Measurements from ENCODE around the gene PPP3R1.

PPP3R1 gene

GRCh38 chr2:68158134-68158447 lies 94.2 kb downstream of the PPP3R1 start:
- Histone ChIP-seq H3K27me3 (ENCODE audit: insufficient read depth, poor library complexity, severe bottlenecking) (no peaks in the 10 kb centered on the region), H3K27ac (replicated peaks) (peak overlapping the region; percentile 99), H3K4me3 (replicated peaks; ENCODE audit: insufficient read depth, low read length) (peak overlapping the region; percentile 97)
- TF ChIP-seq SPI1 (IDR thresholded peaks at IDR 0.05; ENCODE audit: borderline replicate concordance, low read depth) (no peak), GABPA (IDR thresholded peaks at IDR 0.05; ENCODE audit: low read depth) (no peak), REST (IDR thresholded peaks at IDR 0.05; ENCODE audit: insufficient replicate concordance, low read depth) (no peak), POLR2AphosphoS5 (IDR thresholded peaks at IDR 0.05; ENCODE audit: low read depth) (no peak), CTCF (IDR thresholded peaks at IDR 0.05; ENCODE audit: insufficient read depth, low read length) (no peak)
- DNase-seq (ENCODE audit: low read depth in 1 of 2, low spot score in 1 of 2): no peak

GRCh38 chr2:68157402-68158133 lies 94.8 kb downstream of the PPP3R1 start, which contains the start of gene PNO1:
PNO1 (plus strand) TSS chr2:68157888; CDS start chr2:68157935, 47 bp downstream.
- TF ChIP-seq POLR2AphosphoS5 (IDR thresholded peaks at IDR 0.05; ENCODE audit: low read depth) (peak; percentile 70), GABPA (IDR thresholded peaks at IDR 0.05; ENCODE audit: low read depth) (no peak), REST (IDR thresholded peaks at IDR 0.05; ENCODE audit: insufficient replicate concordance, low read depth) (peak; percentile 56)
- Histone ChIP-seq H3K27me3 (ENCODE audit: insufficient read depth, poor library complexity, severe bottlenecking) (no peaks in the 10 kb centered on the region), H3K27ac (replicated peaks) (peak within 1 kb of the TSS; percentile 99), H3K4me3 (replicated peaks; ENCODE audit: insufficient read depth, low read length) (peak within 1 kb of the TSS; percentile 97)
- peak; percentile 92 to 97 for DNase-seq (ENCODE audit: low read depth in 1 of 2, low spot score in 1 of 2)

- DNase-seq (ENCODE audit: low read depth in 1 of 2, low spot score in 1 of 2): peak in 1 of 2 experiments; percentile 25
- Histone ChIP-seq H3K4me3 (replicated peaks; ENCODE audit: insufficient read depth, low read length) (peak overlapping the region; percentile 97), H3K27me3 (ENCODE audit: insufficient read depth, poor library complexity, severe bottlenecking) (no peaks in the 10 kb centered on the region), H3K27ac (replicated peaks) (peak overlapping the region; percentile 99)
- no peak for TF ChIP-seq REST (IDR thresholded peaks at IDR 0.05; ENCODE audit: insufficient replicate concordance, low read depth)
- TF ChIP-seq POLR2AphosphoS5 (IDR thresholded peaks at IDR 0.05; ENCODE audit: low read depth): no peak
- TF ChIP-seq CTCF (IDR thresholded peaks at IDR 0.05; ENCODE audit: insufficient read depth, low read length): no peak
- no peak for TF ChIP-seq GABPA (IDR thresholded peaks at IDR 0.05; ENCODE audit: low read depth)
- no peak for TF ChIP-seq SPI1 (IDR thresholded peaks at IDR 0.05; ENCODE audit: borderline replicate concordance, low read depth)
Measured at GRCh38 chr2:68157002-68157401, 95.3 kb downstream of the PPP3R1 start.

All from HL-60 (cell line).